ENCODE results near the gene DMXL1. TPM values are rescaled to one million over a fixed set of nuclear protein-coding genes. Genes with fewer than 3 reads are reported as not detected.
"Not testable (repeated sequence)": the region's sequence is repeated elsewhere in the genome, so short reads cannot be mapped to it uniquely, and the experiment has no call there.

DMXL1 gene
- total and polyA plus RNA-seq, 2 experiments from 2014 or later, result 12.0 to 32.4 TPM

GRCh38 chr5:119131530-119132304 is 60.8 kb downstream of the DMXL1 start:
- 97 to 100% methylated on average over 2 of the region's 2 CpGs for WGBS, 2 experiments (ENCODE audit: low coverage in 1 of 2, low lambda C conversion rate in 2 of 2, missing lambda C conversion rate in 2 of 2)
- no peaks in the 10 kb centered on the region for H3K4me1 ChIP-seq (ENCODE audit: insufficient read depth)
- peaks cover 4% of the 10 kb centered on the region for H3K9me3 ChIP-seq (ENCODE audit: low read depth)
- no peak overlapping the region for H3K4me2 ChIP-seq (ENCODE audit: unreplicated experiment)
- H4K20me1 ChIP-seq (ENCODE audit: insufficient read depth), result no peaks in the 10 kb centered on the region
- H3K9ac ChIP-seq, result no peak overlapping the region
- H3K79me2 ChIP-seq (ENCODE audit: insufficient read depth), result no peaks in the 10 kb centered on the region
- no peaks in the 10 kb centered on the region for H3K9me2 ChIP-seq (ENCODE audit: insufficient read depth)
- TF ChIP-seq EZH2 (IDR thresholded peaks at IDR 0.05; ENCODE audit: insufficient read depth, poor library complexity, severe bottlenecking) (no peak), EZH2phosphoT487 (IDR thresholded peaks at IDR 0.05; ENCODE audit: insufficient read depth, low read depth) (no peak)
- in situ Hi-C loops (cut with MboI), result no loop called here
- no peaks in the 10 kb centered on the region for H3K27me3 ChIP-seq (replicated peaks; ENCODE audit: insufficient read depth)
- H3K36me3 ChIP-seq (ENCODE audit: low read depth), result peaks cover 21% of the 10 kb centered on the region; the same call in 1 of the 2 replicates
- H3F3A ChIP-seq (ENCODE audit: insufficient read depth), result no peaks in the 10 kb centered on the region
- peak; percentile 23 for DNase-seq
- no peak overlapping the region for H3K27ac ChIP-seq
- no peak overlapping the region for H2AFZ ChIP-seq
- H3K4me3 ChIP-seq, result no peak overlapping the region

GRCh38 chr5:119135743-119136142 is 64.9 kb downstream of the DMXL1 start:
- H3K36me3 ChIP-seq (ENCODE audit: low read depth), result peaks cover 15% of the 10 kb centered on the region; the same call in 1 of the 2 replicates
- H3K9ac ChIP-seq; H3K9me2 ChIP-seq (ENCODE audit: insufficient read depth); H3K9me3 ChIP-seq (ENCODE audit: low read depth); H3K4me2 ChIP-seq (ENCODE audit: unreplicated experiment); H4K20me1 ChIP-seq (ENCODE audit: insufficient read depth); DNase-seq; H3K4me3 ChIP-seq; H3F3A ChIP-seq (ENCODE audit: insufficient read depth); H2AFZ ChIP-seq; H3K4me1 ChIP-seq (ENCODE audit: insufficient read depth); in situ Hi-C loops (cut with MboI); H3K27me3 ChIP-seq (replicated peaks; ENCODE audit: insufficient read depth); H3K27ac ChIP-seq; H3K79me2 ChIP-seq (ENCODE audit: insufficient read depth): not testable (repeated sequence)
- 94 to 97% methylated on average over 4 of the region's 4 CpGs for WGBS, 2 experiments (ENCODE audit: low coverage in 1 of 2, low lambda C conversion rate in 2 of 2, missing lambda C conversion rate in 2 of 2)

GRCh38 chr5:119136666-119137318 is 65.9 kb downstream of the DMXL1 start:
- H3K4me1 ChIP-seq (ENCODE audit: insufficient read depth), result no peaks in the 10 kb centered on the region
- no peak overlapping the region for H3K9ac ChIP-seq
- H3K9me3 ChIP-seq (ENCODE audit: low read depth), result peaks cover 4% of the 10 kb centered on the region
- TF ChIP-seq EZH2 (IDR thresholded peaks at IDR 0.05; ENCODE audit: insufficient read depth, poor library complexity, severe bottlenecking) (no peak), EZH2phosphoT487 (IDR thresholded peaks at IDR 0.05; ENCODE audit: insufficient read depth, low read depth) (no peak)
- no peak overlapping the region for H2AFZ ChIP-seq
- H3K36me3 ChIP-seq (ENCODE audit: low read depth), result peaks cover 15% of the 10 kb centered on the region; the same call in 1 of the 2 replicates
- H3K4me3 ChIP-seq, result no peak overlapping the region
- no peak for DNase-seq
- H3K4me2 ChIP-seq (ENCODE audit: unreplicated experiment), result no peak overlapping the region
- H3F3A ChIP-seq (ENCODE audit: insufficient read depth), result no peaks in the 10 kb centered on the region
- no peaks in the 10 kb centered on the region for H4K20me1 ChIP-seq (ENCODE audit: insufficient read depth)
- no peaks in the 10 kb centered on the region for H3K79me2 ChIP-seq (ENCODE audit: insufficient read depth)
- no peaks in the 10 kb centered on the region; the same call in 1 of the 2 replicates for H3K9me2 ChIP-seq (ENCODE audit: insufficient read depth)
- no peaks in the 10 kb centered on the region for H3K27me3 ChIP-seq (replicated peaks; ENCODE audit: insufficient read depth)
- no peak overlapping the region for H3K27ac ChIP-seq
- WGBS, 2 experiments (ENCODE audit: low coverage in 1 of 2, low lambda C conversion rate in 2 of 2, missing lambda C conversion rate in 2 of 2), result 98 to 100% methylated on average over 7 of the region's 7 CpGs
- in situ Hi-C loops (cut with MboI), result no loop called here

GRCh38 chr5:119153629-119154028 is 82.7 kb downstream of the DMXL1 start:
- no peak overlapping the region for H3K4me3 ChIP-seq
- no peak overlapping the region for H2AFZ ChIP-seq
- no peak overlapping the region for H3K4me2 ChIP-seq (ENCODE audit: unreplicated experiment)
- TF ChIP-seq EZH2phosphoT487 (IDR thresholded peaks at IDR 0.05; ENCODE audit: insufficient read depth, low read depth), result no peak
- TF ChIP-seq EZH2 (IDR thresholded peaks at IDR 0.05; ENCODE audit: insufficient read depth, poor library complexity, severe bottlenecking), result no peak
- H3K9ac ChIP-seq, result no peak overlapping the region
- no peaks in the 10 kb centered on the region for H3K9me3 ChIP-seq (ENCODE audit: low read depth)
- no peaks in the 10 kb centered on the region for H3K4me1 ChIP-seq (ENCODE audit: insufficient read depth)
- H3K27ac ChIP-seq, result no peak overlapping the region
- in situ Hi-C loops (cut with MboI), result no loop called here
- no peaks in the 10 kb centered on the region for H3K79me2 ChIP-seq (ENCODE audit: insufficient read depth)
- 93 to 100% methylated on average over 4 of the region's 4 CpGs for WGBS, 2 experiments (ENCODE audit: low coverage in 1 of 2, low lambda C conversion rate in 2 of 2, missing lambda C conversion rate in 2 of 2)
- no peaks in the 10 kb centered on the region for H3K27me3 ChIP-seq (replicated peaks; ENCODE audit: insufficient read depth)
- H3K36me3 ChIP-seq (ENCODE audit: low read depth), result peaks cover 8% of the 10 kb centered on the region
- H3F3A ChIP-seq (ENCODE audit: insufficient read depth), result no peaks in the 10 kb centered on the region
- no peak for DNase-seq
- H3K9me2 ChIP-seq (ENCODE audit: insufficient read depth), result no peaks in the 10 kb centered on the region
- H4K20me1 ChIP-seq (ENCODE audit: insufficient read depth), result no peaks in the 10 kb centered on the region

Measured in GM23248 (cell line).